Stimulated activated naive CD8-positive, alpha-beta T cell treated with anti-CD3 and anti-CD28 coated beads, Interleukin-15, Interleukin-2, amounts not matched to agents 100 U/mL and 50 U/mL, for 24 hours (primary cell): ENCODE results near the gene TBCEL.
"Not testable (repeated sequence)": the region's sequence is repeated elsewhere in the genome, so short reads cannot be mapped to it uniquely, and the experiment has no call there.

Source experiments
- ATAC-seq: fragments of 150-1000 bp; cut with Tn5 transposase; one replicate; pipeline ENCODE4 v1.10.0; 2021
- DNase-seq: peaks from one replicate; pipeline ENCODE4 v3.0.0; 2021

Gene TBCEL, protein sequence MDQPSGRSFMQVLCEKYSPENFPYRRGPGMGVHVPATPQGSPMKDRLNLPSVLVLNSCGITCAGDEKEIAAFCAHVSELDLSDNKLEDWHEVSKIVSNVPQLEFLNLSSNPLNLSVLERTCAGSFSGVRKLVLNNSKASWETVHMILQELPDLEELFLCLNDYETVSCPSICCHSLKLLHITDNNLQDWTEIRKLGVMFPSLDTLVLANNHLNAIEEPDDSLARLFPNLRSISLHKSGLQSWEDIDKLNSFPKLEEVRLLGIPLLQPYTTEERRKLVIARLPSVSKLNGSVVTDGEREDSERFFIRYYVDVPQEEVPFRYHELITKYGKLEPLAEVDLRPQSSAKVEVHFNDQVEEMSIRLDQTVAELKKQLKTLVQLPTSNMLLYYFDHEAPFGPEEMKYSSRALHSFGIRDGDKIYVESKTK

DNA sequence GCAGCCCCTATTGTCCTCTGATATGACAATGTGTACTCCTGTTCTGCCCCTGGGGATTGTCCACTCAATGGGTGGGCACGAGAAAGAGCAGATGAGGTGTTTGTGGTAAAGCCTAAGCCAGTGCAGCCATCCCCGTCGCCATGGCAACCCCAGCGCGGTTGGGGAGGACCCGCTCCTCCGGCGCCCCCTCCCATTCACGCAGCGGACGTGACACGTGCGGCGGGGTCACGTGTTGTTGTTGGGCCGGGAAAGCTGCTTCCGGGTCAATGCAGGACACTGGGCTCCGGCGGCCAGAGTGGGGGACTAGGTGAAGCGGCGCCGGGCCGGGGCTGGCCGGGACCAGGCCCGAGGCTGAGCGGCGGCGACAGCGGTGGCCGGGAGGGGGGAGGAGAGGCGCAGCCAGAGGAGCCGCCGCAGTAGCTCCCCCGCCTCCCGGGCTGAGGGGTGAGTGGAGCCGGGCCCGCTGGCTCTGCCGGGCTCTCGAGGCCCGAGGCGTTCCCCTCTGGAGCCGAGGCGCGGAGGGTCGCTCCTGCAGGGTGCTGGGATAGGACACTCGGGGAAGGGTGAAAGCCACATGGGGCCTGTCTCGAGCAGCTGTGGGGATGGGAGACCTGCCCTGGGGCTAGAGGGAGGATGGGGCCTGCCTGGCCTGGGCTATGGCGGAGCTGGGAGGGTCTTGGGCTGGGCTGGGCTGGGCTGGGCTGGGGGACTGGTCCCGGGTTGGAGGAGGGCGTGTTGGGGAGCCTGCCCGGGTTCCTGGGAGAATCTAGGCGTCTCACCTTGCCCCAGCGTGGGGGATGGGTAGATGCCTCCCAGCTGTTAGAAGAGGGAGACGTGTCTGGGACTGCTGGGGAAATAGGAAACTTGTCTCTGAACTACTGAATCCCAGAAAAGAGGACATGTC lies at the start of gene TBCEL:
Gene TBCEL (plus strand): TSS at position 255 of the 904 bp plus-strand sequence. CDS start 21,589 bp downstream, outside the sequence.
- peak; percentile 87 for DNase-seq

DNA sequence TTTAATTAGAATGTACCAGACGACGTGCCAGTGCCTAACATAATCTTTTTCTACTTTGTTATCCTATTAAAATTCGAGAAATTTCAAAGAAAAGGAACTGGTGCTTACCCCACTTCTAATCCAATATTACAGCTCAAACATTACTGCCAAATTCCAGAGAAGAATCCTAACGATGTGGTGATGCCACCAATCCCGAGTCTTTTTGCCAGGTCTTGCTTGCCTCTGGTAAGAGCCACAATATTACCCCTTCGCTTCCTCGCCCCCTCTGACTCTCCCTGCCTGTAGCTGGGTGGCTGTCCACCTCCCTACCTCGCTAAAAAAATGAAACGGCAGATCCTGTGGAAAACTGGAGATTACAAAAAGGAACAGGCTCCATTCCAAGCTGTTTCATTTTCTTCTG lies 49.4 kb upstream of the TBCEL start:
- DNase-seq (no peak), ATAC-seq (no peak)

More for the DNA sequence above, at the start of gene TBCEL:
- ATAC-seq, result peak; percentile 83

DNA sequence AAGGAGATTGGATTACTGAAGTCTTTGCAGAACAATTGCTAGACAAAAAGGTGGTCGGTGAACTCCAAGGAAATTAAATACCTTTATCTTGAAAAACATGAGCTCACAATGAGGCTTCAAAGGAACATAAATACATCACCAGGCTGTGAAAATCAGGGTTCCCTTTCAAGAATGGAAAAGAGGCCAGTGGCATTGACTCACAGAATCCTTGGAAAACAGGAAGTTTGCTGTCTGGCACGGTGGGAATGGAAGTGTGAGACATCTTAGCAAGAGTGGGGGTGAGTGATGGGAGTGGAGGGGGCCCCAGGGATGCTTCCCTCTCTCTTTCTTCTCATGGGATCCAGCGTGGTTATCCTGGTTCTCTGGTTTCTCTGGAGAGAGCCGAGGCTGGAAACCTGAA lies 48.9 kb upstream of the TBCEL start:
- DNase-seq (no peak), ATAC-seq (no peak)

DNA sequence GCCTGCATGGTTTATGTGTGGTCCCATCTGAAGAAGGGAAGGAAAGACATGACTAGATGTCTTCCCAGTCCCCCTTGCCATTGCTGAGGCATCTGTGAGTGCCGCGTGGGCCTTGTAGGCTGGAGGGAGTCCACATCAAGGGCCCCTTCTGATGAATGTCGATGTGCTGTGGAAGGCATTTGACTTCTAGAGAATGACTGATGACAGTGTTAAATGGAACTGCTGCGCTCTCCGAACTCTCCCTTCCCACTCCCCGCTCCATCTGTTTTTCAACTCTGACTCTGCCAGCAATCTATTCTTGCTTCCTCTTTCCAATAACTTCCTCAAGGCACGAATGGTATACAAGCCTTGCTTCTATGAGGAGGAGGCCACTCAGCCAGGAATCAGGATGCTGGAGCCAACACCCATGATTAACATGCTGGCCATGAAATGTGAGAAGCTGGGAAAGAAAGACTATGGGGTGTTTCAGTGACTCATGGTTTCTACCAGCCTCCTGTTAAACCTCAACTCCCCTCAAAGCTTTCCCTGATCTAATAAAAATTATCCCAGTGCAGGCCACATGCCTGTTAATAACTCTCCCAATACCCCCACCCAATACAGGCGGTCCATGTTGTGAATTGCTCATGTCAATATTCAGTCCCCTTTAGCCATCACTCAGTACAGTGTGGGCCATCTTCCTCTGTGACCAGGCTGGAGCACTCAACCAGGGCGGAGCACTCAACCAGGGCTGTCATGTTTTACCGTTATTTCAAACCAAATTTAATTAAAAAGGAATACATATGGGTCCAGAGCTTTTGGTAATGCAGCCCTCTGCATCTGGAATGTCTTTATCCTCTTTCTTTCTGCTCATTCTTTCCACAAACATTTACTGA lies 46.4 kb upstream of the TBCEL start:
- ATAC-seq (no peak), DNase-seq (no peak)

DNA sequence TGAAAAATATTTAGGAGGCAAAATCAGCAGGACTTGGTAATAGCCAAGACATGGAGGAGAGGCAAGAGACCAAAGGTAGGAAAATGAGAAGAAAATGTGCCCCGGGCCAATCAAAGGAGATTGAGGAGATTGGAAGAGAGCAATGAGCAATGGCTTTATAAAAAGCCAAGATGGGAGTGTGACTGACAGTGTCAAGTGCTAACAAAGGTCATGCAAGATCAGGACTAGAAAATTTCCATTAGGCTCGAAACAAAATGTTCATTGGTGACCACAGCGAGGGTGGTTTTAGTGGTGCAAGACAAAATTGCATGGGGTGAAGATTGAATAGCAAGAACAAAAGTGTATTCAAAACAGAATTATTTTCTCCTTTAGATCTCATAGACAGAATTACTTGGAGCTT lies 45.2 kb upstream of the TBCEL start:
- ATAC-seq (no peak), DNase-seq (no peak)

DNA sequence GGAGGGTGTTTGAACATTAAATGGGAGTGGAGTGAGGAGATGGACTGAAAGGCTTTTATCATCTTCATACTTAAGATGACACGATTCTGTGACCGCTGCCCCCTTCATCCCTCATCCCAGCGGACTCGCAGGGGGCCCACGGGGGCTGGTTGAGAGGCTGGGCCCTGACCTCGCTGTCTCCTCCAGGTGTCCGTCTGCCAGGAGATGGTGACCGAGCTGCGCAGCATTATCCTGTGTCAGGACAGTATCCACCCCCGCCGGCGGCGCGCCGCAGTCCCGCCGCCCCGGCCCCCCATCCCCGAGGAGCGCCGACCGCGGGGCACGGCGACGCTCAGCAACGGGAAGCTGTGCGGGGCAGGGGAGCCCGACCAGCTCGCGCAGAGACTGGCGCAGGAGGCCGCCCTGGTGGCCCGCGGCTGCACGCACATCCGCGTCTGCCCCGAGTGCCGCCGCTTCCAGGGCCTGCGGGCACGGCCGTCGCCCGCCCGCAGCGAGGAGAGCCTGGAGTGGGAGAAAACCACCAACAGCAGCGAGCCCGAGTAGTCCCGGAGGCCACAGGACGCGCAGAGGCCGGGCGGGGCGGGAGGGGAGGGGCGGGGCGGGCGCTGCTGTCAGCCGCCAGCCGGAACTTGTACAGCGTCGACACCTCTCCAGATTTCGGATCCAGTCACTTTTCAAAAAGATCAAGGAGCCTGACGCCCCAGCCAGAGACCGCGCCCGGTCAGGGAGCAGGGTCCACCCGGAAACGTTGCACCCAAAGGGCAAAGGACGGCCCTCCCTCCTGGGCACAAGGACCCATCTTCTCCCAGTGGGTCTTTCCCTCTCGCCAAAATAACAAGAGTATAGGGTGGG lies 38.0 kb upstream of the TBCEL start:
- DNase-seq (peak; percentile 47), ATAC-seq (peak; percentile 82)

DNA sequence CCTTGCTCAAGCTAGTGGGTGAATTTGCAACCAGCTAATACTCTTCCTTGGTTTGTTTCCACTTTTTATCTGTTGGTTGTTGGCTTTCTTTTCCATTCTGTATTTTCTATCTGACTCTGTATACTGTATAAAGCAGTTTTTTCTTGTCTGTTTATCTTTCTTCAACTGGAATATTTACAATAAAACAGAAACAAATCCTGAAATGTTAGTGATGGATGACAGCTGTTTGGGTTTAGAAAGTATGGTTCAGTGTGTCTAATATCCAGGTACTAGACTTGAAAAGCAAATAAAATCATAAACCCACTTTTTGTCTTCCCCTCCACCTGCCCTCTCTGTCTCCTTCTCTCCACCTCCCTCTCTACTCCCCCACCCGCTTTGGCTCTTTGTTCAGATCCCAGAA lies 35.3 kb upstream of the TBCEL start:
- no peak for ATAC-seq
- DNase-seq, result no peak

DNA sequence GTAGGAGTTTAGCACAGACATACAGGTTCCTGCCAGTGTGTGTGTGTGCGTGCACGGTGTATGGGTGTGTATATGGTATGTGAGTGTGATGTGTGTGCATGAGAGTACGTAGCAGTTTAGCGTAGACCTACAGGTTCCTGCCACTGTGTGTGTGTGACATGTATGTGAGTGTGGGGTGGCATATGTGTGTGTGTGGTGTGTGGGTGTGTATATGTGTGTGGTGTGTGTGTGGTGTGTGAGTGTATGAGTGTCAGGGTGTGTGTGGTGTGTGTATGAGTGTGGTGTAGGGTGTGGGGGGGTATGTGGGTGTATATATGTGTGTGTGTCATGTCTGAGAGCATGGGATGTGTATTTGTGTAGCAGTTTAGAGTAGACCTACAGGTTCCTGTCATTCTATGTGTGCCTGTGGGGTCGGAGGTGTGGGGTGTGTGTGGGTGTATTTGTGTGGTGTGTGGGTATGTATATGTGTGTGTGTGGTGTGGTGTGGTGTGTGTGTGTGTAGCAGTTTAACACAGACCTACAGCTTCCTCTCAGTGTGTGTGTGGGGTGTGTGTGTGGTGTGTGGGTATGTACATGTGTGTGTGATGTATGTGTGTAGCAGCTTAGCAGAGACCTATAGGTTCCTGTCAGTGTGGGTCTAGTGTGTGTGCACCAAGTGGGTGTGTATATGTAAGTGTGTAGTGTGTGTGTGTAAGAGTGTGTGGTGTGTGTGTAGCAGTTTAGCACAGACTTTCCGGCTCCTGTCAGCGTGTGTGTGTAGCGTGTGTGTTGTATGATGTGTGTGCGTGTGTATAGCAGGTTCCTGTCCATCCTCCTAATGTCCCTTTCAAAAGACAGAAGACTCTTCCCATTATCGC lies 31.8 kb upstream of the TBCEL start:
- ATAC-seq, result no peak
- DNase-seq, result no peak

DNA sequence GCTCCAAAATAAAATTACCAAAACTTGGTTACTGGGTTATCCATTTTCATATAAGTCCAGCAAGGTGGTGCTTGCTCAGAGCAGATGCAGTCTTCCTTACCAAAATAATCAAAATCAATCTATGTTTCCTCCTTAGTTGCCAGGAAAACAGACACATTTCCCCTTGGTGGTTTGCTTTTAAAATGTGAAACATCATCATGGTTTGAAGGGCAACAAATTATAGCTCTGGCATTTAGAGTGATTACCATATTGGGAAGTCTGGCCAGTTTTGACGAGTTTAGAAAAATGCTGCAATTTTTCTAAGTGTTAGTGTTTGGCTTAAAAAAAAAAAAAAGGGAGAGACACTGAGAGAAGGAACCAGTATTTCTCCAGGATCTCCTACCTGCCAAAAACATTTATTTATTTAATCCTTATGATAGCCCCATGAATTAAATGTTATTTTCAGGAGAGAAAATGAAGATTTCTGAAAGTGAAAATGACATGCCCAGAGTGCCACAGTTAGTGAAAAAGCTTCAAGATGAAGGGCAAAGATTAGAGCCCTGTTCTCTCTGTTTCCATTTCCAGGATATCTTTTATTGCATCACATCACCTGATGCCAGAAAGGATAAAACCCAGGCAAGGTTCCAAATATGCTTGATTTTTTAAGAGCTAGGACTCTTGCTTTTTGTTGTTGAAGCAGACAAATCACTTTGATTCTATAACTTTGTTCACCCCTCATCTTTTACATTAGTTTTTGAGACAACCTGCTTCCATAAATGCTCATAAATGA lies 29.6 kb upstream of the TBCEL start:
- no peak for ATAC-seq
- no peak for DNase-seq

DNA sequence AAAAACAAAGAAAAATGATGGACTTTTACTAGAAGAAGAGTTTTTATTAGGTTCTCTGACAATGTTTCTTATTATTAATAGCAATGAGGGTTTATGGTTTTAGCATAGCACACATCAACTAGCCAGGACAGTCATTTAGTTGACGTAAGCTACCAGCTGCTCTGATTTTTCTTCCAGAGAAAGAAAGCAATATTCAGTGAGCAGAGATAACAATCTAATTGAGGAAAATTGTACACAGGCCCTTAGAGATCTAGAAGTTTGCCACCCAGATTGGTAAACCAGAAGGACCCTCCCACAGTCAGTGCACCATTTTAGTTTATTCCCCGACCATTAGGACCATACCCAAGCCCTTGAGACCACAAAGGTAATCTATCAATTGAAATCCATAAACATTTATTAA lies 28.7 kb upstream of the TBCEL start:
- no peak for DNase-seq
- ATAC-seq, result no peak

DNA sequence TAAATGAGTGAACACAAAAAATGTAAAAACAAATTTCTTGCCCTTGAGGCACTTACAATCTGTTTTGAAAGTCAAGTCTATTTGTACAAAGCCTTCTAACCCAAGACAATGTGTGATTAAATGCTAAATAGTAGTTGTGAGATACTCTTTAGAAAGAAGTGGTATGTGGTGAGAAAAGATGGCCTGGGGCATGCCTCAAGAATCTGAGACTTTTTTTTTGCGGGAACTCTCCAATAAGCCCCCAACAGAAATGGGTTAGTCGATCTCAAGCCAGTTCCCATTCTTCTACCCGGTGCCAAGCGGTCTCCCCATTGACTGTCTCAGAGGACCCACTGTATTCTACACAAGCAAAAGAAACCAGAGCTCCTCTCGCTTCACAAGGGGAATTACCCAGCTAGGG lies 26.9 kb upstream of the TBCEL start:
- DNase-seq (no peak), ATAC-seq (no peak)

DNA sequence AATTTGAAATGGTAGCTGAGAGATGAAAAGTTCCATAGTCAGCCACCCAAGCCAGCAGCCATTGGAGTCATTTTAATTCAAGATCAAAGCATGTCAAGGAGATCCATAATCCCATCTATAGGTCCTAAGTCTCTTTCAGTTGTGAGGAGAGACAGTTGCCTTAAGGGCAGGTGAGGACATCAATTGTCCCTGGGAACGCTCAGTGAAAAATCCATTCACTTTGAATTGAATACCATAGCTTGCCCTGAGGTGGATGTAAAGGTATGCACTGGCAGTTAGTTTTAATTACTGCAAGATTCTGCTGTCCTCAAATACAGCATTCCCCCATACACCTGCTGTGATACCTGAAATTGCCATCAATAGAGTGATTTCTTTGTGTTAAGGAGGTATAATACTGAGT lies 25.3 kb upstream of the TBCEL start:
- no peak for ATAC-seq

DNA sequence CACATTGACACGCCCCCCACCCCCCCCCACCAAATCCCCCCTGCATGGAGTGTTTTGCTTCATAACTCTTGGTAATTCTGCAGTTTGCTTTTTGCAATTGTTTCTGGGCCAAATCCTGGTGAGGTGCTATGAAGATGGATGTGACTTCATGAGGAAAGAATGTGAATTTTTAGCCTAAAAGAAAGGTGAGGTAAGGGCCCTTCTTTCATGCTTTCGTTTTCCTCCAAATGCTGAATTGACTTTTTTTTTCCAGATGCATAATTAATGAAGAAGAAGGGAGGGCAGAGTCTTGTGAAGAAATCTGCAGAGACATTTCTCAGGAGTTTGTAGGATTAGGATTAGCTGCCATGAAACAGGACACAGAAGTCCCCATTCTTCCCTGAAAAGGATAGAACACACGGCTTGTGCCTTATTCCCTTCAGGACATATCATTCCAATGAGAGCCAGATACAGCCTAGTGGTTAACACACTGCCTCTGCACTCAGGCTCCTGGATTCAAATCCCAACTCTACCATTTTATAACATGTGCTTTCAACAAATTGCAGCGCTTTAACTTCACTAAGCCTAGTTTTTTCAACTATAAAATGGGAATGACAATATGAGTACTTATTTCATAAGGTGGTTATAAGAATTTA lies 19.6 kb upstream of the TBCEL start:
- DNase-seq, result no peak
- ATAC-seq, result no peak

More for the DNA sequence above, 25.3 kb upstream of the TBCEL start:
- no peak for DNase-seq

DNA sequence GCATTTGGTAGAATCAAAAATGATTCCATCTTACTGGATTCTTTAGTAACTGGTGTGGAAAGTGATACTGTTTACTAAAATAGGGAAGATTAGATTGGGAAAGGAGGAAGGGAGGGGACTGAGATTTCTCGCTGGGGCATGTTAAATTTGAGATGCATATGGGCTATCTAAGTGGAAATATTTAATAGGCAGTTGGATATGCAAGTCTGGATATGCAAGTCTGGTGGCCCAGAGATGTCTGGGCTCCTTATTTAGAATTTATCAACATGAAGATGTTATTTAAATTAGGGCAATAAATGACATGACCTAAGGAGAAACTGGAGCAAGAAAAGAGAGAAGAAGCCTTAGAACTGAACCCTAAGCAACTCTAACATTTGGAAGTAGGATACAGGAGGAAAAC lies 17.0 kb upstream of the TBCEL start:
- DNase-seq, result no peak
- no peak for ATAC-seq

DNA sequence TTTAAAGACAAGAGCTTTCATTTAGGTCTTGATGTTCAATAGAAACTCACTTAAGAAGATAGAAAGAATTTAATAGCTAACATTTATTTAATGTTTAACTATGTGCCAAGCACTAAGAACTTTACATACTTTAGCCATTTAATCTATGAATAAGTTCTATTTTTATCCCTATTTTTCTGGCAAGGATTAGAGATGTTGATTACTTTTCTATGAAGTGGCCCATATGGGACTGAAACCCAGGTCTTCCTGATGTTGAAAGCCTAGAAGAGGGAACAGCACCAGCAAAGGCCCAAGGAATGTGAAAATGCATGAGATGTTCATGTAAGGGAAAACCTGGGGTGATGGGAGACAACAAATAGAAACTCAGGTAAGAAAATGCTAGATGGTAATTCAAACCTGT lies 15.4 kb upstream of the TBCEL start:
- ATAC-seq (no peak), DNase-seq (no peak)

DNA sequence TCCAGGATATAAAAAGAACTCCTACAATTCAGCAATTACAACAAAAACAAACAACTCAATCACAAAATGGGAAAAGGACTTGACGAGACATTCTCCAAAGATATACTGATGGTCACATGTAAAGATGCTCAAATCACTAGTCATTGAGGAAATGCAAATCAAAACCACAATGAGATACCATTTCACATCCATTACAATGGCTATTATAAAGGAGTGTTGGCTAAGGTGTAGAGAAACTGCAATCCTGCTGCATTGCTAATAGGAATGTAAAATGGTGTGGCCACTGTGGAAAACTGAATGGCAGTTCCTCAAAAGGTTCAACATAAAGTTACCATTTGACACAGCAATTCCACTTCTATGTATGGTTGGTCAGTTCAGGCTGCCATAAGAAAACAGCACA lies 11.8 kb upstream of the TBCEL start:
- DNase-seq, result no peak
- ATAC-seq, result no peak

DNA sequence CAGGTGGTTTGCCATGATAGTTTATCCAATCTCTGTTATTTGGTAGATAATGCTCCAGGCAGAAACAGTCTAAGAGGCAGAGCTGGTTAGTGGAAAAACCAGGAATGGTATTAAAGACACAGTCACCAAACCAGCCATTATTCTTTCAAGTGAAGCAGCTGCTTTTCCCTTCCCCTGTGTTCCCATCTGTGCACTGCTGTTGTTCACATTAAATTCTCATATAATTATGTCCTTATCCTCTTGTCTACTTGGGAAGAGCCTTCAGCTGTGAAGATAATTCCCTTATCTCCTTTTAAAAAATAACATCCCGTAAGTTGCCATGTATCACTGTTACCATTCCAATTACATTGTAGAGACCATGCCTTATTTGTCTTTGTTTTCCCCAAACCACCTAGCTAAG lies 5.2 kb upstream of the TBCEL start:
- no peak for ATAC-seq
- no peak for DNase-seq

DNA sequence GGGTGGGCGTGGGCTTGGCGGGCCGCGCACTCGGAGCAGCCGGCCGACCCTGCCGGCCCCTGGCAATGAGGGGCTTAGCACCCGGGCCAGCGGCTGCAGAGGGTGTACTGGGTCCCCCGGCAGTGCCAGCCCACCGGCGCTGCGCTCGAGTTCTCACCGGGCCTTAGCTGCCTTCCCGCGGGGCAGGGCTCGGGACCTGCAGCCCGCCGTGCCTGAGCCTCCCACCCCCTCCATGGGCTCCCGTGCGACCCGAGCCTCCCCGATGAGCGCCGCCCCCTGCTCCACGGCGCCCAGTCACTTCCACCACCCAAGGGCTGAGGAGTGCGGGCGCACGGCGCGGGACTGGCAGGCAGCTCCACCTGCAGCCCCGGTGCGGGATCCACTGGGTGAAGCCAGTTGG lies 2.2 kb upstream of the TBCEL start:
- DNase-seq, ATAC-seq: not testable (repeated sequence)

DNA sequence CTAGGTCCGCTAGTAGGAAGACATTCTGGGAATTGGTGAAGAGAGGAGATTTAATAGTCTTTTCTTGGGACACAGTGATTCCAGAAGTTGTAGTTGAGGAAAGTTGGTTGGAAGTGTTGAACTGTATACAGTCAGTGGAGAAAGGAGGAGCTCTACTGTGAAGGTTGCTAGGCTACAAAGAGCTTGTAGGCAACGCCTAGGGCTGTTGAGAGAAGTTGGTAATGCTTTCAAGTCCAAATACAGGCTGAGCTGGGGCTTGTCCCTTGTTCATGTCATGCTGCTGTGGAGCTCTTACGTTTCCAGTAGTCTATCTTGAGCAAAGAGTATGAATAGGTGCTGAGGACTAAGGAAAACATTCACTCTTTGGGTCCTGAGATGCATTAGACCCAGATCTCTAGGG lies 1.1 kb downstream of the TBCEL start:
- ATAC-seq (no peak), DNase-seq (no peak)
